ENCODE results near the gene TTC27. TPM values are rescaled to one million over a fixed set of nuclear protein-coding genes. Genes with fewer than 3 reads are reported as not detected.

Gene TTC27
- polyA plus RNA-seq, 1 donor (not counting 4 experiments of a cell fraction or from before 2014, with no cell fraction given), result 28.7 TPM

DNA sequence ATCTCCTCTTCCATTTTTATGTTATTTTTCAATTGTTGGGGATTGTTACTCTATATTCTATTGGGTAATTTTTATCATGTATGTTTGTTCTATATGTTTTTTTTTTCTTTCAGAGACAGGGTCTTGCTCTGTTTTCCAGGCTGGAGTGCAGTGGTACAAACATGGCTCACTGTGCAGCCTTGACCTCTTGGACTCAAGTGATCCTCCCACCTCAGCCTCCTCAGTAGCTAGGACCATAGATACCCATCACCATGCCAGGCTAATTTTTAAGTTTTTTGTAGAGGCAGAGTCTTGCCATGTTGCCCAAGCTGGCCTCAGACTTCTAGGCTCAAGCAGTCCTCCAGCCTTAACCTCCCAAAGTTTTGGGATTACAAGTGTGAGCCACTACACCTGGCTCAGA lies 88.7 kb downstream of the TTC27 start:
- no peak overlapping the region for H3K9ac ChIP-seq (ENCODE audit: control insufficient read depth, extremely low read depth, insufficient read depth, low read length)
- no peaks in the 10 kb centered on the region for H3K36me3 ChIP-seq (ENCODE audit: control insufficient read depth in 2 of 2, extremely low read depth in 1 of 2, insufficient read depth in 2 of 2, low read length in 2 of 2)
- no peak overlapping the region for H3K4me2 ChIP-seq (ENCODE audit: control insufficient read depth, extremely low read depth, insufficient read depth, low read depth, low read length)
- no peaks in the 10 kb centered on the region for H3K9me3 ChIP-seq (ENCODE audit: control insufficient read depth, low read depth, low read length)
- dilution Hi-C loops (cut with MboI; ENCODE audit: extremely low pct_ligation_motif_present, low sequenced_read_pairs), result no loop called here
- H3K27me3 ChIP-seq (ENCODE audit: control insufficient read depth, extremely low read depth, insufficient read depth, low read length), result no peaks in the 10 kb centered on the region
- no peak for TF ChIP-seq EZH2 (IDR thresholded peaks at IDR 0.05; ENCODE audit: low read length)
- TF ChIP-seq, protein P1, sequence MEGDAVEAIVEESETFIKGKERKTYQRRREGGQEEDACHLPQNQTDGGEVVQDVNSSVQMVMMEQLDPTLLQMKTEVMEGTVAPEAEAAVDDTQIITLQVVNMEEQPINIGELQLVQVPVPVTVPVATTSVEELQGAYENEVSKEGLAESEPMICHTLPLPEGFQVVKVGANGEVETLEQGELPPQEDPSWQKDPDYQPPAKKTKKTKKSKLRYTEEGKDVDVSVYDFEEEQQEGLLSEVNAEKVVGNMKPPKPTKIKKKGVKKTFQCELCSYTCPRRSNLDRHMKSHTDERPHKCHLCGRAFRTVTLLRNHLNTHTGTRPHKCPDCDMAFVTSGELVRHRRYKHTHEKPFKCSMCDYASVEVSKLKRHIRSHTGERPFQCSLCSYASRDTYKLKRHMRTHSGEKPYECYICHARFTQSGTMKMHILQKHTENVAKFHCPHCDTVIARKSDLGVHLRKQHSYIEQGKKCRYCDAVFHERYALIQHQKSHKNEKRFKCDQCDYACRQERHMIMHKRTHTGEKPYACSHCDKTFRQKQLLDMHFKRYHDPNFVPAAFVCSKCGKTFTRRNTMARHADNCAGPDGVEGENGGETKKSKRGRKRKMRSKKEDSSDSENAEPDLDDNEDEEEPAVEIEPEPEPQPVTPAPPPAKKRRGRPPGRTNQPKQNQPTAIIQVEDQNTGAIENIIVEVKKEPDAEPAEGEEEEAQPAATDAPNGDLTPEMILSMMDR (optimal IDR thresholded peaks at IDR 0.05 in 1 of 3, IDR thresholded peaks at IDR 0.05 in 1 of 3, conservative IDR thresholded peaks at IDR 0.05 in 1 of 3; ENCODE audit: extremely low read depth in 1 of 3, insufficient read depth in 2 of 3, low read length in 3 of 3), result no peak
- H3K4me3 ChIP-seq (ENCODE audit: control insufficient read depth in 2 of 3, extremely low read depth in 1 of 3, insufficient read depth in 2 of 3, low read depth in 1 of 3, low read length in 3 of 3), result no peak overlapping the region
- peaks cover 20% of the 10 kb centered on the region for H3K4me1 ChIP-seq (ENCODE audit: control insufficient read depth, extremely low read depth, insufficient read depth, low read length)
- H3K9me1 ChIP-seq (ENCODE audit: control insufficient read depth, extremely low read depth, insufficient read depth, low read length), result peaks cover 2% of the 10 kb centered on the region
- no peaks in the 10 kb centered on the region for H3K79me2 ChIP-seq (ENCODE audit: control insufficient read depth, insufficient read depth, low read length)
- H3K27ac ChIP-seq (ENCODE audit: control insufficient read depth, insufficient read depth, low read length), result peak overlapping the region; percentile 27
- H2AFZ ChIP-seq (ENCODE audit: control insufficient read depth, low read length), result no peak overlapping the region
- FAIRE-seq, result no peak
- no peaks in the 10 kb centered on the region for H4K20me1 ChIP-seq (ENCODE audit: control insufficient read depth, extremely low read depth, insufficient read depth, low read length)
- DNase-seq (ENCODE audit: low read depth, low spot score), result no peak

GRCh38 chr2:32718752-32719151 lies 90.9 kb downstream of the TTC27 start:
- DNase-seq (ENCODE audit: low read depth, low spot score) (no peak), FAIRE-seq (no peak)
- Histone ChIP-seq H2AFZ (ENCODE audit: control insufficient read depth, low read length) (no peak overlapping the region), H3K9ac (ENCODE audit: control insufficient read depth, extremely low read depth, insufficient read depth, low read length) (no peak overlapping the region), H3K79me2 (ENCODE audit: control insufficient read depth, insufficient read depth, low read length) (no peaks in the 10 kb centered on the region), H4K20me1 (ENCODE audit: control insufficient read depth, extremely low read depth, insufficient read depth, low read length) (no peaks in the 10 kb centered on the region), H3K4me1 (ENCODE audit: control insufficient read depth, extremely low read depth, insufficient read depth, low read length) (peaks cover 11% of the 10 kb centered on the region), H3K4me3 (ENCODE audit: control insufficient read depth in 2 of 3, extremely low read depth in 1 of 3, insufficient read depth in 2 of 3, low read depth in 1 of 3, low read length in 3 of 3) (no peak overlapping the region), H3K36me3 (ENCODE audit: control insufficient read depth in 2 of 2, extremely low read depth in 1 of 2, insufficient read depth in 2 of 2, low read length in 2 of 2) (no peaks in the 10 kb centered on the region), H3K4me2 (ENCODE audit: control insufficient read depth, extremely low read depth, insufficient read depth, low read depth, low read length) (no peak overlapping the region), H3K9me1 (ENCODE audit: control insufficient read depth, extremely low read depth, insufficient read depth, low read length) (no peaks in the 10 kb centered on the region), H3K27ac (ENCODE audit: control insufficient read depth, insufficient read depth, low read length) (no peak overlapping the region), H3K9me3 (ENCODE audit: control insufficient read depth, low read depth, low read length) (no peaks in the 10 kb centered on the region), H3K27me3 (ENCODE audit: control insufficient read depth, extremely low read depth, insufficient read depth, low read length) (no peaks in the 10 kb centered on the region)
- dilution Hi-C loops (cut with MboI; ENCODE audit: extremely low pct_ligation_motif_present, low sequenced_read_pairs), result no loop called here
- TF ChIP-seq, protein P1 (optimal IDR thresholded peaks at IDR 0.05 in 1 of 3, IDR thresholded peaks at IDR 0.05 in 1 of 3, conservative IDR thresholded peaks at IDR 0.05 in 1 of 3; ENCODE audit: extremely low read depth in 1 of 3, insufficient read depth in 2 of 3, low read length in 3 of 3), result no peak
- no peak for TF ChIP-seq EZH2 (IDR thresholded peaks at IDR 0.05; ENCODE audit: low read length)

All from keratinocyte (primary cell).